HepG2 (cell line): Measurements from ENCODE around the gene USP5. TPM values are rescaled to one million over a fixed set of nuclear protein-coding genes. Genes with fewer than 3 reads are reported as not detected.

Source experiments
- FLYWCH1 ChIP-seq: sonication (generic); formaldehyde crosslinking; IDR thresholded peaks from 2 replicates; pipeline ENCODE4 v1.8.1; 2023; ENCODE audit warnings: mild to moderate bottlenecking, missing genetic modification reagents
- MNT ChIP-seq: fragments of 450-650 bp; IDR thresholded peaks from 2 replicates; pipeline ENCODE4 v1.6.1; 2016
- PATZ1 ChIP-seq: sonication (generic); formaldehyde crosslinking; IDR thresholded peaks from 2 replicates; pipeline ENCODE4 v1.4.0; 2020; ENCODE audit warnings: missing genetic modification reagents
- PRDM10 ChIP-seq: sonication (generic); formaldehyde crosslinking; IDR thresholded peaks from 2 replicates; pipeline ENCODE4 v1.4.0; 2020; ENCODE audit warnings: low read depth, missing genetic modification reagents
- RARA ChIP-seq: IDR thresholded peaks from 2 replicates; pipeline ENCODE4 v1.6.1; 2016; ENCODE audit warnings: missing genetic modification reagents, missing compliant biosample characterization
- TERF1 ChIP-seq: sonication (generic); formaldehyde crosslinking; IDR thresholded peaks from 2 replicates; pipeline ENCODE4 v1.8.0; 2022; ENCODE audit warnings: mild to moderate bottlenecking, missing genetic modification reagents, moderate library complexity
- TGIF2 ChIP-seq: IDR thresholded peaks from 2 replicates; pipeline ENCODE4 v1.6.1; 2016; ENCODE audit warnings: control low read depth, missing compliant biosample characterization
- ZNF143 ChIP-seq: sonication (generic); formaldehyde crosslinking; IDR thresholded peaks from 2 replicates; pipeline ENCODE4 v1.4.0; 2020; ENCODE audit warnings: missing genetic modification reagents
- ZNF329 ChIP-seq: sonication (generic); formaldehyde crosslinking; IDR thresholded peaks from 2 replicates; pipeline ENCODE4 v1.9.0; 2021; ENCODE audit warnings: low read depth, mild to moderate bottlenecking, missing genetic modification reagents
- ZNF646 ChIP-seq: sonication (generic); formaldehyde crosslinking; IDR thresholded peaks from 2 replicates; pipeline ENCODE4 v1.9.0; 2021; ENCODE audit warnings: mild to moderate bottlenecking, missing genetic modification reagents
- ZNF784 ChIP-seq: sonication (generic); formaldehyde crosslinking; IDR thresholded peaks from 2 replicates; pipeline ENCODE4 v1.5.1; 2020; ENCODE audit warnings: missing genetic modification reagents, mild to moderate bottlenecking, borderline replicate concordance
- polyA plus RNA-seq, 8 experiments: library from polyadenylated mRNA; depleted of rRNA in 3 of 8; stranded (reverse) in 7 of 8; unstranded in 1 of 8; fragments of >200 nt; fragmentation: Illumina TruSeq in 4 of 8; extraction: Trizol in 4 of 8; gene quantifications; 2 replicates each; pipeline versions ENCODE4 v1.2.1 to v1.2.3, GENCODE V29; 2011 to 2016; ENCODE audit warnings: low read depth in 4 of 8, missing spikeins in 1 of 8, mixed read lengths in 1 of 8; ENCODE audit not compliant: insufficient read depth in 1 of 8
- total RNA-seq, 5 experiments: library from RNA; depleted of rRNA; stranded (reverse); fragments of >200 nt; fragmentation: Illumina TruSeq; extraction: Trizol; gene quantifications; 2 replicates each; pipeline ENCODE4 v1.2.3, GENCODE V29; 2016; ENCODE audit warnings: low read depth in 1 of 5

Gene USP5
- total and polyA plus RNA-seq, 2 of the 13 experiments (the other 11 are each of a cell fraction or from before 2014, with no cell fraction given) = 39.6 to 56.0 TPM

- TF ChIP-seq TERF1 (CRISPR knock-in tag) (no peak), RARA (CRISPR knock-in tag) (no peak), MNT (no peak), ZNF646 (no peak), TGIF2 (0 out of 2 replicates have a peak, but pooled peaks have one; percentile 31), PATZ1 (CRISPR knock-in tag) (peak; percentile 87), ZNF329 (no peak), PRDM10 (CRISPR knock-in tag) (peak; percentile 78; the same call in 1 of the 2 replicates), FLYWCH1 (no peak), ZNF143 (CRISPR knock-in tag) (no peak), ZNF784 (CRISPR knock-in tag) (peak; percentile 5; the same call in 1 of the 2 replicates)
Observed at GRCh38 chr12:6873094-6874014, 21.4 kb downstream of the USP5 start, which contains the start of gene SPSB2 (continued).
